H9 (cell line): Measurements from ENCODE around the gene UPK1A. TPM values are rescaled to one million over a fixed set of nuclear protein-coding genes. Genes with fewer than 3 reads are reported as not detected.

ENCODE experiments used
- DNase-seq: peaks from one replicate; pipeline ENCODE4 v3.0.0-alpha.2; 2017
- H2AFZ ChIP-seq: one replicate; pipeline ENCODE4 v1.6.1; 2013; ENCODE audit warnings: mild to moderate bottlenecking, low read length, control low read depth, moderate library complexity
- H2AK5ac ChIP-seq: 2 replicates; pipeline ENCODE4 v1.6.1; 2013; ENCODE audit warnings: low read length, control low read depth, mixed read lengths; ENCODE audit not compliant: insufficient read length
- H2BK120ac ChIP-seq: one replicate; pipeline ENCODE4 v1.6.1; 2013; ENCODE audit warnings: low read depth, mild to moderate bottlenecking, low read length, control low read depth, inconsistent platforms; ENCODE audit not compliant: poor library complexity, severe bottlenecking
- H2BK12ac ChIP-seq: 2 replicates; pipeline ENCODE4 v1.6.1; 2013; ENCODE audit warnings: low read length, control low read depth, mixed read lengths, low read depth; ENCODE audit not compliant: insufficient read length
- H2BK15ac ChIP-seq: 2 replicates; pipeline ENCODE4 v1.6.1; 2013; ENCODE audit warnings: low read depth, low read length, control low read depth
- H2BK20ac ChIP-seq: one replicate; pipeline ENCODE4 v1.6.1; 2013; ENCODE audit warnings: low read depth, mild to moderate bottlenecking, low read length, control low read depth, inconsistent platforms; ENCODE audit not compliant: poor library complexity, severe bottlenecking
- H2BK5ac ChIP-seq: 2 replicates; pipeline ENCODE4 v1.6.1; 2013; ENCODE audit warnings: low read length, control low read depth, mixed read lengths; ENCODE audit not compliant: insufficient read length
- H3K14ac ChIP-seq: 2 replicates; pipeline ENCODE4 v1.6.1; 2013; ENCODE audit warnings: low read length, control low read depth; ENCODE audit not compliant: insufficient read depth
- H3K18ac ChIP-seq: 2 replicates; pipeline ENCODE4 v1.6.1; 2013; ENCODE audit warnings: low read depth, mild to moderate bottlenecking, mixed read lengths, low read length, control low read depth; ENCODE audit not compliant: insufficient read length
- H3K23ac ChIP-seq: 2 replicates; pipeline ENCODE4 v1.6.1; 2013; ENCODE audit warnings: low read length, control low read depth, mixed read lengths, low read depth; ENCODE audit not compliant: insufficient read length
- H3K23me2 ChIP-seq: 2 replicates; pipeline ENCODE4 v1.6.1; 2013; ENCODE audit warnings: low read depth, mild to moderate bottlenecking, mixed read lengths, low read length, control low read depth; ENCODE audit not compliant: insufficient read length, poor library complexity, severe bottlenecking
- H3K27ac ChIP-seq: 2 replicates; pipeline ENCODE4 v1.5.1; 2013; ENCODE audit warnings: low read length, control low read depth, mixed read lengths, low read depth; ENCODE audit not compliant: insufficient read length
- H3K27me3 ChIP-seq: 2 replicates; pipeline ENCODE4 v1.6.1; 2013; ENCODE audit warnings: low read length, control low read depth, inconsistent platforms; ENCODE audit not compliant: insufficient read depth
- H3K4ac ChIP-seq: 2 replicates; pipeline ENCODE4 v1.6.1; 2013; ENCODE audit warnings: low read depth, mild to moderate bottlenecking, control low read depth, inconsistent platforms, low read length, moderate library complexity
- H3K4me1 ChIP-seq: 2 replicates; pipeline ENCODE4 v1.6.1; 2013; ENCODE audit warnings: low read length, control low read depth, inconsistent platforms; ENCODE audit not compliant: insufficient read depth
- H3K4me2 ChIP-seq: 2 replicates; pipeline ENCODE4 v1.6.1; 2013; ENCODE audit warnings: low read length, control low read depth, mixed read lengths; ENCODE audit not compliant: insufficient read length, insufficient read depth
- H3K56ac ChIP-seq: 2 replicates; pipeline ENCODE4 v1.6.1; 2013; ENCODE audit warnings: low read depth, mild to moderate bottlenecking, mixed read lengths, low read length, control low read depth; ENCODE audit not compliant: insufficient read length
- H3K79me1 ChIP-seq: 2 replicates; pipeline ENCODE4 v1.6.1; 2013; ENCODE audit warnings: low read depth, mild to moderate bottlenecking, moderate library complexity, low read length, control low read depth, inconsistent platforms; ENCODE audit not compliant: insufficient read depth, poor library complexity, severe bottlenecking
- H3K79me2 ChIP-seq: 2 replicates; pipeline ENCODE4 v1.6.1; 2013; ENCODE audit warnings: low read length, control low read depth, inconsistent platforms; ENCODE audit not compliant: insufficient read depth
- H3K9ac ChIP-seq: 2 replicates; pipeline ENCODE4 v1.6.1; 2013; ENCODE audit warnings: low read length, control low read depth, mixed read lengths; ENCODE audit not compliant: insufficient read length; ENCODE audit errors: extremely low read depth
- H3K9me3 ChIP-seq: one replicate; pipeline ENCODE4 v1.6.1; 2013; ENCODE audit warnings: low read depth, low read length, inconsistent platforms; ENCODE audit not compliant: control insufficient read depth
- H3T11ph ChIP-seq: one replicate; pipeline ENCODE4 v1.6.1; 2013; ENCODE audit warnings: mild to moderate bottlenecking, low read length, control low read depth, inconsistent platforms
- H4K20me1 ChIP-seq: one replicate; pipeline ENCODE4 v1.6.1; 2013; ENCODE audit not compliant: control insufficient read depth, insufficient read length, insufficient read depth
- H4K5ac ChIP-seq: 2 replicates; pipeline ENCODE4 v1.6.1; 2013; ENCODE audit warnings: low read depth, mild to moderate bottlenecking, mixed read lengths, low read length, control low read depth; ENCODE audit not compliant: insufficient read length
- H4K8ac ChIP-seq: replicated peaks from 2 replicates; pipeline ENCODE4 v1.6.1; 2013; ENCODE audit warnings: low read length, control low read depth, mixed read lengths, low read depth; ENCODE audit not compliant: insufficient read length
- H4K91ac ChIP-seq: 2 replicates; pipeline ENCODE4 v1.6.1; 2013; ENCODE audit warnings: low read depth, mild to moderate bottlenecking, moderate library complexity, mixed read lengths, low read length, control low read depth; ENCODE audit not compliant: insufficient read length
- H3K27ac Mint-ChIP-seq, 3 experiments: 2 replicates in 2 of 3; 3 replicates in 1 of 3; pipeline ENCODE4 v1.8.0; 2020 to 2021; ENCODE audit warnings: mixed read lengths in 3 of 3, mild to moderate bottlenecking in 1 of 3, moderate library complexity in 1 of 3
- H3K27me3 Mint-ChIP-seq: 2 replicates; pipeline ENCODE4 v1.8.0; 2021; ENCODE audit warnings: low read depth, mild to moderate bottlenecking, moderate library complexity, mixed read lengths
- H3K36me3 Mint-ChIP-seq, 3 experiments: 2 replicates in 2 of 3; 3 replicates in 1 of 3; pipeline ENCODE4 v1.8.0; 2020 to 2021; ENCODE audit warnings: low read depth in 3 of 3, mixed read lengths in 3 of 3; ENCODE audit not compliant: insufficient read depth in 1 of 3
- H3K4me1 Mint-ChIP-seq, 2 experiments: 2 replicates each; pipeline ENCODE4 v1.8.0; 2020; ENCODE audit warnings: mixed read lengths in 2 of 2
- H3K4me3 Mint-ChIP-seq, 2 experiments: 2 replicates in 1 of 2; 3 replicates in 1 of 2; pipeline ENCODE4 v1.8.0; 2020 to 2021; ENCODE audit warnings: mild to moderate bottlenecking in 2 of 2, mixed read lengths in 2 of 2, moderate library complexity in 1 of 2
- H3K9me3 Mint-ChIP-seq, 2 experiments: 2 replicates in 1 of 2; 3 replicates in 1 of 2; pipeline ENCODE4 v1.8.0; 2020; ENCODE audit warnings: mild to moderate bottlenecking in 2 of 2, mixed read lengths in 2 of 2, moderate library complexity in 1 of 2
- CTCF ChIP-seq: fragments of 200-600 bp; sonication (generic); conservative IDR thresholded peaks from 3 replicates; pipeline ENCODE4 v1.8.0; 2021; ENCODE audit warnings: antibody characterized with exemption, mild to moderate bottlenecking
- WGBS: extraction: QIAGEN DNeasy Blood & Tissue Kit; methylation state at CpG from one replicate; pipeline ENCODE4 v1.1.7; 2013; ENCODE audit warnings: missing lambda C conversion rate, low lambda C conversion rate, mixed read lengths; ENCODE audit not compliant: insufficient read length; ENCODE audit errors: extremely low coverage; 5-methylcytosine and 5-hydroxymethylcytosine counted together
- total RNA-seq: library from RNA; stranded (reverse); gene quantifications from 2 replicates; pipeline ENCODE4 v1.2.1, GENCODE V29; 2021

UPK1A gene
- total RNA-seq, 1 experiment from 2014 or later = 4.3 TPM

- Histone ChIP-seq H3K23ac (no peak overlapping the region), H3K4me2 (no peak overlapping the region), H2AFZ (no peak overlapping the region), H3K9ac (no peak overlapping the region), H3K14ac (no peak overlapping the region), H3T11ph (no peak overlapping the region), H2BK20ac (no peak overlapping the region), H4K91ac (no peak overlapping the region), H3K27me3 (no peaks in the 10 kb centered on the region), H3K27ac (no peak overlapping the region), H3K79me2 (no peaks in the 10 kb centered on the region), H4K8ac (no peak overlapping the region), H2AK5ac (no peak overlapping the region), H3K23me2 (no peaks in the 10 kb centered on the region), H4K20me1 (no peaks in the 10 kb centered on the region), H3K18ac (no peak overlapping the region), H3K79me1 (no peaks in the 10 kb centered on the region), H3K4me1 (peaks cover 3% of the 10 kb centered on the region; the same call in 1 of the 2 replicates), H2BK5ac (no peak overlapping the region), H4K5ac (no peak overlapping the region), H2BK15ac (no peak overlapping the region), H3K56ac (no peak overlapping the region), H2BK12ac (no peak overlapping the region), H3K4ac (no peak overlapping the region), H2BK120ac (no peak overlapping the region), H3K9me3 (no peaks in the 10 kb centered on the region)
- Mint-ChIP-seq H3K9me3 (peaks cover 0 to 4% of the 10 kb centered on the region in 2 experiments; a peak in 1 of 5 replicates), H3K4me3 (no peak overlapping the region), H3K36me3 (peaks cover 0 to 11% (median 3%) of the 10 kb centered on the region in 3 experiments; a peak in 5 of 7 replicates), H3K27ac (no peak overlapping the region), H3K27me3 (peaks cover 28% of the 10 kb centered on the region), H3K4me1 (peaks cover 14% of the 10 kb centered on the region in 2 experiments)
- no CpG with 5 or more reads among the region's 1 CpG for WGBS
- no peak for DNase-seq
- TF ChIP-seq CTCF = no peak
Observed at GRCh38 chr19:35708391-35708790, 42.1 kb downstream of the UPK1A start.
